Parathyroid adenoma (tissue), 2 donors: Measurements from ENCODE around the gene LEO1.

Source experiments
- H2AFZ ChIP-seq: fragments of 300-600 bp; sonication (generic); one replicate; pipeline ENCODE4 v1.7.0; 2017; ENCODE audit warnings: antibody characterized with exemption, mild to moderate bottlenecking
- H3K27ac ChIP-seq: fragments of 300-600 bp; sonication (generic); one replicate; pipeline ENCODE4 v1.7.0; 2017
- H3K27me3 ChIP-seq: fragments of 300-600 bp; sonication (generic); one replicate; pipeline ENCODE4 v1.7.0; 2017; ENCODE audit warnings: low read length; ENCODE audit not compliant: control insufficient read depth, insufficient read depth
- H3K36me3 ChIP-seq: fragments of 300-600 bp; sonication (generic); one replicate; pipeline ENCODE4 v1.7.0; 2017; ENCODE audit warnings: low read length; ENCODE audit not compliant: control insufficient read depth, insufficient read depth
- H3K4me1 ChIP-seq: fragments of 300-600 bp; sonication (generic); one replicate; pipeline ENCODE4 v1.7.0; 2017; ENCODE audit warnings: control low read depth
- H3K4me2 ChIP-seq: fragments of 300-600 bp; sonication (generic); one replicate; pipeline ENCODE4 v1.7.0; 2017; ENCODE audit warnings: low read length
- H3K4me3 ChIP-seq: fragments of 300-600 bp; sonication (generic); one replicate; pipeline ENCODE4 v1.7.0; 2017; ENCODE audit warnings: low read depth, low read length
- H3K79me2 ChIP-seq: fragments of 300-600 bp; sonication (generic); one replicate; pipeline ENCODE4 v1.7.0; 2017; ENCODE audit warnings: control low read depth
- H3K9ac ChIP-seq: fragments of 300-600 bp; sonication (generic); one replicate; pipeline ENCODE4 v1.7.0; 2017; ENCODE audit warnings: mild to moderate bottlenecking
- H3K9me3 ChIP-seq: fragments of 300-600 bp; sonication (generic); one replicate; pipeline ENCODE4 v1.7.0; 2017; ENCODE audit warnings: low read length; ENCODE audit not compliant: control insufficient read depth
- TF ChIP-seq, protein P1 (sequence below): fragments of 300-600 bp; sonication (generic); IDR thresholded peaks from one replicate; pipeline ENCODE4 v1.7.0; 2017; ENCODE audit warnings: antibody characterized with exemption, mild to moderate bottlenecking
- donor health status: primary hyperparathyroidism.

LEO1 gene

DNA sequence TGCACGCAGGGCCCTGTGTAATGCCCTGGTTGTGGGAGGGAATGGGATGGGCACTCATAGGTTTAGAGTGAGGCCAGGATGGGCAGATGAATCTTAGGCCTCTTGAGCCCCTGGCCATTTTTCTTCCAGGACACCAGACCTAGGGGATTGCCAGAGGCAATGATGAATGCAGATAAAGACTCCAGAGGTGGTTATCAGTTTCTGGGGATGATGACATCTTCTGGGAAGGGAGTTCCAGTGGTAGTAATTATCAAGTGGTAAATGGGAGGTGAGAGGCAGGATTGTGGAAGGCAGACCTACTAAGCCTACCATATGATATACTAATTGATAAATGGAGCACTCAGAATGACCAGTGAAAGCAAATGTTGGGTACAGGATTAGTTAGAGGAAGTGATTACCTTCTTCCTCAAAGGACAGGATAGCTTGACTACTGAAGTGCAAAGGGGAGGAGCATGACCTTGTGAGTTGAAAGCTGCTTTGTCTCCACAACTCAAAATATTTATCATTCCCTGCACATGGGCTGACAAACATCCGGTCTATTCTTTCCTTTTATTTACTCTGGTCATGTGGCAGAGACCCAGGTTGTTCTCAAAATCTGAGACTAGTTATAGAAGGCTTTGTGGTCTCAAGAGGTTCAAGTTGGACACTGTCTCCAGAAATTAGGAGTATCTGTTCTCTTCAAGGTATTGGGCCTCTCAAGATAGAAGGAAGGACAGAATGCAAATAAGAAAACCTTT, 37.3 kb upstream of the LEO1 start:
- H3K4me2 ChIP-seq = no peak overlapping the region
- no peaks in the 10 kb centered on the region for H3K36me3 ChIP-seq
- no peaks in the 10 kb centered on the region for H3K27me3 ChIP-seq
- H2AFZ ChIP-seq = no peak overlapping the region
- peaks cover 2% of the 10 kb centered on the region for H3K4me1 ChIP-seq
- no peak overlapping the region for H3K4me3 ChIP-seq
- no peak overlapping the region for H3K27ac ChIP-seq
- TF ChIP-seq, protein P1, sequence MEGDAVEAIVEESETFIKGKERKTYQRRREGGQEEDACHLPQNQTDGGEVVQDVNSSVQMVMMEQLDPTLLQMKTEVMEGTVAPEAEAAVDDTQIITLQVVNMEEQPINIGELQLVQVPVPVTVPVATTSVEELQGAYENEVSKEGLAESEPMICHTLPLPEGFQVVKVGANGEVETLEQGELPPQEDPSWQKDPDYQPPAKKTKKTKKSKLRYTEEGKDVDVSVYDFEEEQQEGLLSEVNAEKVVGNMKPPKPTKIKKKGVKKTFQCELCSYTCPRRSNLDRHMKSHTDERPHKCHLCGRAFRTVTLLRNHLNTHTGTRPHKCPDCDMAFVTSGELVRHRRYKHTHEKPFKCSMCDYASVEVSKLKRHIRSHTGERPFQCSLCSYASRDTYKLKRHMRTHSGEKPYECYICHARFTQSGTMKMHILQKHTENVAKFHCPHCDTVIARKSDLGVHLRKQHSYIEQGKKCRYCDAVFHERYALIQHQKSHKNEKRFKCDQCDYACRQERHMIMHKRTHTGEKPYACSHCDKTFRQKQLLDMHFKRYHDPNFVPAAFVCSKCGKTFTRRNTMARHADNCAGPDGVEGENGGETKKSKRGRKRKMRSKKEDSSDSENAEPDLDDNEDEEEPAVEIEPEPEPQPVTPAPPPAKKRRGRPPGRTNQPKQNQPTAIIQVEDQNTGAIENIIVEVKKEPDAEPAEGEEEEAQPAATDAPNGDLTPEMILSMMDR = no peak
- no peak overlapping the region for H3K9ac ChIP-seq
- H3K9me3 ChIP-seq = no peaks in the 10 kb centered on the region
- H3K79me2 ChIP-seq = no peaks in the 10 kb centered on the region

DNA sequence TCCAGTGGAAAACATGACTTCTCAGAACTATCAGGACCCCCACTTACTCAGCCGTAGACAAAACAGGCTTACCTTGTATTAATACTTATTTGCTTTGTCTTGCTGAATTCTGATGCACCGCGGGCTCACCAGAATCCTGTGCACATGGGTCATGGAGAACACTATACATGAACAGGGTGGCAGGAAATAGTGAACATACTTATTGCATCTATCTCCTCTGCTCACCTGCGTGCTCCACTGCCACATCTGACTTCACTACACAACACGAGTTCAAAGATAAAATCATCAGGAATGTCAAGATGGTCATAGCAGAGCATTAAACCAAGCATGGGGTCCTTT, 36.8 kb upstream of the LEO1 start:
- no peak overlapping the region for H3K27ac ChIP-seq
- peaks cover 2% of the 10 kb centered on the region for H3K4me1 ChIP-seq
- no peak overlapping the region for H3K9ac ChIP-seq

DNA sequence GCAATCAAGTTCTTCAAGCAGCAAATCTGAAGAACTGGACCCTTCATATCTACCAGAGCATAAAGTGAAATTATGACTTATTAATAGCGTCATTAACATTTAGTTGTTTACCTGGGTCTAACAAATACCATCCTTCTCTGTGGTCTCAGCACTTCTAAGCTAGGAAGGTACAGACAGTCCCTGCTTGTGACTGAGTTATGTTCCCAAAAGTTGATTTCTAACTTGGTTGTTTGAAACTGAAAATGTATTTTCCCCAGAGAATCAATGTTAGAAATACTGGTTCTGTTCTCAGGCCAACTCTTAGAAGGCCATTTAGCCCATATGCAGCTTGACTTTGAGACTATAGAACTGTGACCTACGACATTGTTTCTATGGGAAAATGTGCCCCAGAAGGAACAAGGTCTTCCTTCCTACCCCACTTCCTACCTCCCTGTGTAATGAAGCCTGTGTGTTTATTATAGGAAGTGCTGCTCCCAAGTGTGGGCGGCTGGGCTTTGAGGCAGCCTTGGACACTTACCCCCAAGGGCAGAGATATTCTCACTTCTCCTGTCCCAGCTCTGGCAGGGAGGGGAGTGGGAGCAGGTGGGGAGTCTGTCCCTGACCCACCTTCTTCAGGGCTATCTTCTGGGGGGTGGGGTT, 35.2 kb upstream of the LEO1 start:
- H3K4me2 ChIP-seq = no peak overlapping the region
- no peaks in the 10 kb centered on the region for H3K36me3 ChIP-seq
- H3K27ac ChIP-seq = no peak overlapping the region
- H3K4me1 ChIP-seq = peaks cover 2% of the 10 kb centered on the region
- no peaks in the 10 kb centered on the region for H3K79me2 ChIP-seq
- TF ChIP-seq, protein P1 = no peak
- no peak overlapping the region for H3K4me3 ChIP-seq
- H3K27me3 ChIP-seq = no peaks in the 10 kb centered on the region
- H3K9me3 ChIP-seq = no peaks in the 10 kb centered on the region
- H2AFZ ChIP-seq = no peak overlapping the region
- H3K9ac ChIP-seq = no peak overlapping the region

More for the DNA sequence above, 36.8 kb upstream of the LEO1 start:
- no peaks in the 10 kb centered on the region for H3K9me3 ChIP-seq
- no peaks in the 10 kb centered on the region for H3K36me3 ChIP-seq
- no peak overlapping the region for H3K4me2 ChIP-seq
- no peaks in the 10 kb centered on the region for H3K27me3 ChIP-seq
- no peak overlapping the region for H3K4me3 ChIP-seq
- no peaks in the 10 kb centered on the region for H3K79me2 ChIP-seq
- TF ChIP-seq, protein P1 = no peak
- no peak overlapping the region for H2AFZ ChIP-seq

DNA sequence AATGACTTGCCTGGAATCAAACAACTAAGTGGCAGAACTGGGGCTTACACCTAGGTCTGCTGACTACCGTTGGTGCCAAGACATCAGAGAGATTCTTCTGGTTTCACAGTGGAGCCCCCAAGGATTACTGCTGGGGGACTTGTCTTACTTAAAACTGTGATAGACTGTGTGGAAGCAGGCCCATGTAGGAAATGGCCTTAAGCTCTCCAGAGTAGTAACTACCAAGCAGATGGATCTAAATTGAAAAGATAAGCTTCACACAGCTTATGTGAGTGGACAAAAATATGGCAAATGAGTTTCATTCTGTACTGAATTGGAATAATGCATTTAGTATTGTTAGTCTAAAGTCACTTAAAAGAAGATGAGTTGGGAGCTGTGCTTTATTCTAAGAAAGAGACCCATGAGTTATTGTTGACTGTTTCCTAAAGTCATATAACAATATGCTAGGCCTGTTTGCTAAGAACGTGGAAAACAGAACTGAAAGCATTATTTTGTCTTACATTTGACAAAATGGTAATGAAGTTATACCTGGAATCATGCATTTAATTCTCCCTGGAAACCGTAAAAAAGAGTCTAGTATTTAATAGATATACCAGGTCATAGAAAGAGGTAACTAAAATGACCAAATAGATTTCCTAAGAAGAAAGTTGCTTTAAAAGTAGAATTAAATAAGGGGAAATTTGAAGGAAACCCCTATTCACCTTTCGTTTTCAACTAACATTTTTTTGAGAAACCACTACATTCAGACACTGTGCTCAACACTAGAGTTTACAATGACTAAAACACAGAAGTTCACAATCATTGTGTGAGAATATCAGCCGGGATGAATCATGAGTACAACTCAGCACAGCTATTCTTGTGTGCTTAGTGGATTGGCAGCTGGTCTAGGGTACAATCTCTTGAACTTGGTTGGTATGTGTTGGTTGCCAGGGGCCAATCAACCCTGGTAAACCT, 34.4 kb upstream of the LEO1 start:
- no peaks in the 10 kb centered on the region for H3K79me2 ChIP-seq
- no peak overlapping the region for H3K27ac ChIP-seq
- H3K4me1 ChIP-seq = no peaks in the 10 kb centered on the region
- H3K9me3 ChIP-seq = no peaks in the 10 kb centered on the region
- H3K4me2 ChIP-seq = no peak overlapping the region
- no peak overlapping the region for H3K4me3 ChIP-seq
- H3K27me3 ChIP-seq = no peaks in the 10 kb centered on the region
- no peak overlapping the region for H3K9ac ChIP-seq
- TF ChIP-seq, protein P1 = no peak
- no peak overlapping the region for H2AFZ ChIP-seq
- no peaks in the 10 kb centered on the region for H3K36me3 ChIP-seq
